GM19324 (cell line): ENCODE results near the gene KCNK3.

Experiments used
- ATAC-seq: cut with Tn5 transposase; IDR thresholded peaks from one replicate; pipeline ENCODE4 v1.9.1; 2021; ENCODE audit warnings: mild to moderate bottlenecking, moderate library complexity; ENCODE audit not compliant: unreplicated experiment, low FRiP score

KCNK3 gene

GRCh38 chr2:26709323-26710110 is 17.0 kb downstream of the KCNK3 start:
- no peak for ATAC-seq

GRCh38 chr2:26710145-26710544 is 17.6 kb downstream of the KCNK3 start:
- no peak for ATAC-seq

GRCh38 chr2:26710743-26711456 is 18.4 kb downstream of the KCNK3 start:
- ATAC-seq: no peak

- ATAC-seq: no peak
Measured at GRCh38 chr2:26711457-26712161, 19.1 kb downstream of the KCNK3 start.

- ATAC-seq: no peak
Measured at GRCh38 chr2:26712486-26713465, 20.3 kb downstream of the KCNK3 start.

GRCh38 chr2:26715528-26716270 is 23.2 kb downstream of the KCNK3 start:
- ATAC-seq: no peak

- no peak for ATAC-seq
Measured at GRCh38 chr2:26716340-26716739, 23.8 kb downstream of the KCNK3 start.

- ATAC-seq: no peak
Measured at GRCh38 chr2:26716769-26717168, 24.2 kb downstream of the KCNK3 start.

- ATAC-seq: no peak
Measured at GRCh38 chr2:26717362-26717761, 24.8 kb downstream of the KCNK3 start.

- ATAC-seq: no peak
Measured at GRCh38 chr2:26718949-26719686, 26.6 kb downstream of the KCNK3 start.

GRCh38 chr2:26720322-26721114 is 28.0 kb downstream of the KCNK3 start:
- ATAC-seq: no peak

GRCh38 chr2:26721115-26722032 is 28.9 kb downstream of the KCNK3 start:
- no peak for ATAC-seq

GRCh38 chr2:26722328-26722727 is 29.8 kb downstream of the KCNK3 start:
- ATAC-seq: no peak

GRCh38 chr2:26722911-26723310 is 30.4 kb downstream of the KCNK3 start:
- no peak for ATAC-seq

GRCh38 chr2:26723475-26723874 is 31.0 kb downstream of the KCNK3 start:
- ATAC-seq: no peak

GRCh38 chr2:26723991-26724750 is 31.6 kb downstream of the KCNK3 start:
- no peak for ATAC-seq
